ENCODE measurements around the gene SRP54. TPM values are rescaled to one million over a fixed set of nuclear protein-coding genes. Genes with fewer than 3 reads are reported as not detected.
A peak's percentile ranks its signal among the peaks of the same experiment; 100 is the strongest.
"Not testable (repeated sequence)": the region's sequence is repeated elsewhere in the genome, so short reads cannot be mapped to it uniquely, and the experiment has no call there.

SRP54 gene
- total RNA-seq, 8 experiments from 2014 or later: 55.4 to 159 (median 94.4) TPM

GRCh38 chr14:34993426-34993825 is 10.6 kb downstream of the SRP54 start:
- H3K4me1 ChIP-seq (replicated peaks in 1 of 2): no peaks in the 10 kb centered on the region
- 94 to 100% (median 100%) methylated on average over 2 to 3 of the region's 3 CpGs; no CpG with 5 or more reads in 5 of the 10 experiments for WGBS, 10 experiments
- no peak overlapping the region for H3K27ac ChIP-seq
- no peak overlapping the region for H3K4me3 ChIP-seq
- ATAC-seq (replicated peaks in 6 of 8): no peak
- in situ Hi-C loops (cut with MboI; ENCODE audit: low pct_unique_long_range_greater_than_20kb in 2 of 9, low sequenced_read_pairs in 9 of 9, unreplicated experiment in 9 of 9): no loop called here

GRCh38 chr14:34994668-34995067 is 11.9 kb downstream of the SRP54 start:
- 57 to 100% (median 91%) methylated on average over 1 to 2 of the region's 2 CpGs; no CpG with 5 or more reads in 2 of the 10 experiments for WGBS, 10 experiments
- no peak for ATAC-seq (replicated peaks in 6 of 8)

GRCh38 chr14:34997762-34998161 is 15.0 kb downstream of the SRP54 start:
- no peak overlapping the region for H3K27ac ChIP-seq
- 0 to 42% (median 12%) methylated on average over 1 to 3 of the region's 3 CpGs for WGBS, 10 experiments
- in situ Hi-C loops (cut with MboI; ENCODE audit: low pct_unique_long_range_greater_than_20kb in 2 of 9, low sequenced_read_pairs in 9 of 9, unreplicated experiment in 9 of 9): no loop called here
- ATAC-seq (replicated peaks in 6 of 8): no peak
- no peak overlapping the region for H3K4me3 ChIP-seq
- no peaks in the 10 kb centered on the region for H3K4me1 ChIP-seq (replicated peaks in 1 of 2)

More at GRCh38 chr14:34994668-34995067, 11.9 kb downstream of the SRP54 start:
- Histone ChIP-seq H3K4me3 (no peak overlapping the region), H3K27ac (no peak overlapping the region), H3K4me1 (replicated peaks in 1 of 2) (no peaks in the 10 kb centered on the region)
- in situ Hi-C loops (cut with MboI; ENCODE audit: low pct_unique_long_range_greater_than_20kb in 2 of 9, low sequenced_read_pairs in 9 of 9, unreplicated experiment in 9 of 9): no loop called here

- no peaks in the 10 kb centered on the region for H3K4me1 ChIP-seq (replicated peaks in 1 of 2)
- no peak overlapping the region for H3K4me3 ChIP-seq
- in situ Hi-C loops (cut with MboI; ENCODE audit: low pct_unique_long_range_greater_than_20kb in 2 of 9, low sequenced_read_pairs in 9 of 9, unreplicated experiment in 9 of 9): no loop called here
- ATAC-seq (replicated peaks in 6 of 8): no peak
- 89 to 100% (median 96%) methylated on average over 2 to 3 of the region's 3 CpGs for WGBS, 10 experiments
- H3K27ac ChIP-seq: no peak overlapping the region
Measured at GRCh38 chr14:34999500-34999899, 16.7 kb downstream of the SRP54 start.

GRCh38 chr14:35001621-35002020 is 18.8 kb downstream of the SRP54 start:
- no peaks in the 10 kb centered on the region for H3K4me1 ChIP-seq (replicated peaks in 1 of 2)
- H3K27ac ChIP-seq: no peak overlapping the region
- in situ Hi-C loops (cut with MboI; ENCODE audit: low pct_unique_long_range_greater_than_20kb in 2 of 9, low sequenced_read_pairs in 9 of 9, unreplicated experiment in 9 of 9): no loop called here
- H3K4me3 ChIP-seq: no peak overlapping the region
- no peak for ATAC-seq (replicated peaks in 6 of 8)
- WGBS, 10 experiments: 80 to 100% (median 100%) methylated on average over 1 to 2 of the region's 2 CpGs; no CpG with 5 or more reads in 1 of the 10 experiments

GRCh38 chr14:35004839-35005238 is 22.0 kb downstream of the SRP54 start:
- Histone ChIP-seq H3K4me1 (replicated peaks in 1 of 2) (no peaks in the 10 kb centered on the region), H3K4me3 (no peak overlapping the region), H3K27ac (no peak overlapping the region)
- 60 to 100% (median 80%) methylated on average over 1 of the region's 1 CpG; no CpG with 5 or more reads in 5 of the 10 experiments for WGBS, 10 experiments
- ATAC-seq (replicated peaks in 6 of 8): no peak
- in situ Hi-C loops (cut with MboI; ENCODE audit: low pct_unique_long_range_greater_than_20kb in 2 of 9, low sequenced_read_pairs in 9 of 9, unreplicated experiment in 9 of 9): no loop called here

GRCh38 chr14:35016568-35016967 is 33.8 kb downstream of the SRP54 start:
- 80 to 100% (median 100%) methylated on average over 1 of the region's 1 CpG; no CpG with 5 or more reads in 5 of the 10 experiments for WGBS, 10 experiments
- no peak for ATAC-seq (replicated peaks in 6 of 8)
- no peak overlapping the region for H3K27ac ChIP-seq
- H3K4me3 ChIP-seq: no peak overlapping the region
- in situ Hi-C loops (cut with MboI; ENCODE audit: low pct_unique_long_range_greater_than_20kb in 2 of 9, low sequenced_read_pairs in 9 of 9, unreplicated experiment in 9 of 9): no loop called here
- H3K4me1 ChIP-seq (replicated peaks in 1 of 2): no peaks in the 10 kb centered on the region

GRCh38 chr14:35020713-35021112 is 37.9 kb downstream of the SRP54 start:
- in situ Hi-C loops (cut with MboI; ENCODE audit: low pct_unique_long_range_greater_than_20kb in 2 of 9, low sequenced_read_pairs in 9 of 9, unreplicated experiment in 9 of 9): no loop called here
- Histone ChIP-seq H3K27ac (no peak overlapping the region), H3K4me3 (no peak overlapping the region), H3K4me1 (replicated peaks in 1 of 2) (no peaks in the 10 kb centered on the region)
- ATAC-seq (replicated peaks in 6 of 8): no peak
- 77 to 100% (median 93%) methylated on average over 1 to 4 of the region's 4 CpGs for WGBS, 10 experiments

- in situ Hi-C loops (cut with MboI; ENCODE audit: low pct_unique_long_range_greater_than_20kb in 2 of 9, low sequenced_read_pairs in 9 of 9, unreplicated experiment in 9 of 9): no loop called here
- ATAC-seq (replicated peaks in 6 of 8): no peak
- WGBS, 10 experiments: 67 to 100% (median 98%) methylated on average over 1 to 2 of the region's 2 CpGs
- H3K4me1 ChIP-seq (replicated peaks in 1 of 2): no peaks in the 10 kb centered on the region
- H3K4me3 ChIP-seq: no peak overlapping the region
- no peak overlapping the region for H3K27ac ChIP-seq
Measured at GRCh38 chr14:35028435-35028834, 45.6 kb downstream of the SRP54 start.

GRCh38 chr14:35032562-35032961 is 49.8 kb downstream of the SRP54 start:
- Histone ChIP-seq H3K4me1 (replicated peaks in 1 of 2) (no peaks in the 10 kb centered on the region), H3K4me3 (no peak overlapping the region), H3K27ac (no peak overlapping the region)
- ATAC-seq (replicated peaks in 6 of 8): no peak
- in situ Hi-C loops (cut with MboI; ENCODE audit: low pct_unique_long_range_greater_than_20kb in 2 of 9, low sequenced_read_pairs in 9 of 9, unreplicated experiment in 9 of 9): no loop called here
- 83 to 100% (median 100%) methylated on average over 1 to 2 of the region's 2 CpGs; no CpG with 5 or more reads in 4 of the 10 experiments for WGBS, 10 experiments

- peak in 1 of 8 experiments; percentile 3 for ATAC-seq (replicated peaks in 6 of 8)
- H3K4me1 ChIP-seq (replicated peaks in 1 of 2): no peaks in the 10 kb centered on the region
- no peak overlapping the region for H3K4me3 ChIP-seq
- in situ Hi-C loops (cut with MboI; ENCODE audit: low pct_unique_long_range_greater_than_20kb in 2 of 9, low sequenced_read_pairs in 9 of 9, unreplicated experiment in 9 of 9): no loop called here
- WGBS, 10 experiments: 67 to 100% (median 100%) methylated on average over 1 to 2 of the region's 5 CpGs; no CpG with 5 or more reads in 6 of the 10 experiments
- no peak overlapping the region for H3K27ac ChIP-seq
Measured at GRCh38 chr14:35034440-35034833, 51.6 kb downstream of the SRP54 start.

- ATAC-seq (replicated peaks in 6 of 8); H3K4me3 ChIP-seq; H3K27ac ChIP-seq; in situ Hi-C loops (cut with MboI; ENCODE audit: low pct_unique_long_range_greater_than_20kb in 2 of 9, low sequenced_read_pairs in 9 of 9, unreplicated experiment in 9 of 9); H3K4me1 ChIP-seq (replicated peaks in 1 of 2): not testable (repeated sequence)
- WGBS, 10 experiments: 74 to 100% (median 93%) methylated on average over 1 to 5 of the region's 5 CpGs; no CpG with 5 or more reads in 1 of the 10 experiments
Measured at GRCh38 chr14:35034944-35035554, 52.3 kb downstream of the SRP54 start.

GRCh38 chr14:35038312-35038711 is 55.5 kb downstream of the SRP54 start:
- WGBS, 10 experiments: 87 to 100% (median 88%) methylated on average over 2 to 10 of the region's 17 CpGs; no CpG with 5 or more reads in 7 of the 10 experiments

GRCh38 chr14:35042632-35043031 is 59.8 kb downstream of the SRP54 start:
- WGBS, 10 experiments: 70 to 100% (median 80%) methylated on average over 1 to 3 of the region's 3 CpGs; no CpG with 5 or more reads in 5 of the 10 experiments
- Histone ChIP-seq H3K4me1 (replicated peaks in 1 of 2) (peaks cover 7 to 10% of the 10 kb centered on the region in 2 donors), H3K4me3 (no peak overlapping the region), H3K27ac (no peak overlapping the region)
- no peak for ATAC-seq (replicated peaks in 6 of 8)
- in situ Hi-C loops (cut with MboI; ENCODE audit: low pct_unique_long_range_greater_than_20kb in 2 of 9, low sequenced_read_pairs in 9 of 9, unreplicated experiment in 9 of 9): no loop called here

More at GRCh38 chr14:35038312-35038711, 55.5 kb downstream of the SRP54 start:
- ATAC-seq (replicated peaks in 6 of 8); H3K4me1 ChIP-seq (replicated peaks in 1 of 2); H3K4me3 ChIP-seq; H3K27ac ChIP-seq; in situ Hi-C loops (cut with MboI; ENCODE audit: low pct_unique_long_range_greater_than_20kb in 2 of 9, low sequenced_read_pairs in 9 of 9, unreplicated experiment in 9 of 9): not testable (repeated sequence)

Data from motor neuron (in vitro differentiated cells).